Loucy (cell line): ENCODE data around the gene NEO1.

Experiments
- H2AFZ ChIP-seq: fragments of 200-600 bp; sonication (generic); 2 replicates; pipeline ENCODE4 v1.6.0; 2016; ENCODE audit warnings: antibody characterized with exemption, mild to moderate bottlenecking, low read length, moderate library complexity
- H3F3A ChIP-seq: fragments of 200-600 bp; 2 replicates; pipeline ENCODE4 v1.6.0; 2016; ENCODE audit warnings: antibody characterized with exemption, low read depth, mild to moderate bottlenecking
- H3K27me3 ChIP-seq: fragments of 200-600 bp; sonication (generic); 2 replicates; pipeline ENCODE4 v1.6.1; 2014; ENCODE audit warnings: low read length, mild to moderate bottlenecking; ENCODE audit not compliant: insufficient read depth, poor library complexity, severe bottlenecking
- H3K36me3 ChIP-seq: fragments of 200-600 bp; sonication (generic); 2 replicates; pipeline ENCODE4 v1.6.1; 2016; ENCODE audit warnings: low read length; ENCODE audit not compliant: insufficient read depth
- H3K4me1 ChIP-seq: fragments of 200-600 bp; sonication (generic); 2 replicates; pipeline ENCODE4 v1.5.1; 2014; ENCODE audit warnings: low read length, mild to moderate bottlenecking; ENCODE audit not compliant: insufficient read depth, poor library complexity, severe bottlenecking
- H3K4me2 ChIP-seq: fragments of 200-600 bp; sonication (generic); 2 replicates; pipeline ENCODE4 v1.6.0; 2014; ENCODE audit warnings: antibody characterized with exemption, low read length, low read depth, mild to moderate bottlenecking; ENCODE audit not compliant: poor library complexity, severe bottlenecking
- H3K4me3 ChIP-seq: fragments of 200-600 bp; sonication (generic); 2 replicates; pipeline ENCODE4 v1.5.1; 2014; ENCODE audit warnings: low read length, mild to moderate bottlenecking, mixed read lengths; ENCODE audit not compliant: poor library complexity, severe bottlenecking
- H3K79me2 ChIP-seq: fragments of 200-600 bp; sonication (generic); 2 replicates; pipeline ENCODE4 v1.6.1; 2014; ENCODE audit warnings: low read length; ENCODE audit not compliant: insufficient read depth
- H3K9ac ChIP-seq: fragments of 200-600 bp; sonication (generic); 2 replicates; pipeline ENCODE4 v1.6.0; 2014; ENCODE audit warnings: mild to moderate bottlenecking, low read depth, low read length, moderate library complexity; ENCODE audit not compliant: poor library complexity, severe bottlenecking
- H3K9me2 ChIP-seq: fragments of 200-600 bp; sonication (generic); replicated peaks from 2 replicates; pipeline ENCODE4 v1.6.1; 2016; ENCODE audit warnings: low read depth, low read length, mixed read lengths
- H3K9me3 ChIP-seq: fragments of 200-600 bp; sonication (generic); 2 replicates; pipeline ENCODE4 v1.6.1; 2014; ENCODE audit warnings: mild to moderate bottlenecking, antibody characterized with exemption, low read length, low read depth; ENCODE audit not compliant: insufficient read depth
- H4K20me1 ChIP-seq: fragments of 200-600 bp; sonication (generic); 2 replicates; pipeline ENCODE4 v1.6.0; 2014; ENCODE audit warnings: antibody characterized with exemption, low read length, mild to moderate bottlenecking; ENCODE audit not compliant: insufficient read depth, poor library complexity, severe bottlenecking
- CTCF ChIP-seq: fragments of 200-600 bp; sonication (generic); conservative IDR thresholded peaks from 2 replicates; pipeline ENCODE4 v1.5.1; 2014; ENCODE audit warnings: mild to moderate bottlenecking, antibody characterized with exemption, low read length
- EZH2phosphoT487 ChIP-seq: fragments of 200-600 bp; IDR thresholded peaks from 2 replicates; pipeline ENCODE4 v1.6.1; 2018; ENCODE audit warnings: antibody characterized with exemption, mild to moderate bottlenecking, moderate library complexity, borderline replicate concordance

NEO1 gene

GRCh38 chr15:73087098-73087497 is 34.8 kb downstream of the NEO1 start:
- no peaks in the 10 kb centered on the region for H3K4me1 ChIP-seq
- TF ChIP-seq EZH2phosphoT487 (0 out of 2 replicates have a peak, but pooled peaks have one; percentile 37), CTCF (no peak)
- no peaks in the 10 kb centered on the region for H4K20me1 ChIP-seq

GRCh38 chr15:73105064-73105463 is 52.8 kb downstream of the NEO1 start:
- no peaks in the 10 kb centered on the region for H4K20me1 ChIP-seq
- no peaks in the 10 kb centered on the region for H3K27me3 ChIP-seq
- H3K36me3 ChIP-seq = no peaks in the 10 kb centered on the region
- H3K4me3 ChIP-seq = no peak overlapping the region
- no peaks in the 10 kb centered on the region for H3F3A ChIP-seq
- no peak for TF ChIP-seq EZH2phosphoT487
- no peak for TF ChIP-seq CTCF
- no peak overlapping the region for H2AFZ ChIP-seq
- no peaks in the 10 kb centered on the region for H3K9me2 ChIP-seq
- no peaks in the 10 kb centered on the region for H3K4me1 ChIP-seq
- H3K79me2 ChIP-seq = no peaks in the 10 kb centered on the region
- H3K9ac ChIP-seq = no peak overlapping the region
- H3K9me3 ChIP-seq = no peaks in the 10 kb centered on the region
- no peak overlapping the region for H3K4me2 ChIP-seq

More at GRCh38 chr15:73087098-73087497, 34.8 kb downstream of the NEO1 start:
- Histone ChIP-seq H3K4me2 (no peak overlapping the region), H3K9me3 (no peaks in the 10 kb centered on the region), H3K9me2 (no peaks in the 10 kb centered on the region), H3K9ac (no peak overlapping the region), H3F3A (no peaks in the 10 kb centered on the region), H2AFZ (no peak overlapping the region), H3K27me3 (peaks cover 38% of the 10 kb centered on the region), H3K36me3 (no peaks in the 10 kb centered on the region), H3K79me2 (no peaks in the 10 kb centered on the region), H3K4me3 (no peak overlapping the region)

GRCh38 chr15:73108676-73109075 is 56.4 kb downstream of the NEO1 start:
- no peaks in the 10 kb centered on the region for H3K9me3 ChIP-seq
- H3K9ac ChIP-seq = no peak overlapping the region
- no peaks in the 10 kb centered on the region for H3K79me2 ChIP-seq
- TF ChIP-seq CTCF (no peak), EZH2phosphoT487 (no peak)
- H3K9me2 ChIP-seq = no peaks in the 10 kb centered on the region
- H3K36me3 ChIP-seq = no peaks in the 10 kb centered on the region
- H2AFZ ChIP-seq = no peak overlapping the region
- H3K4me2 ChIP-seq = no peak overlapping the region
- no peaks in the 10 kb centered on the region for H4K20me1 ChIP-seq
- no peaks in the 10 kb centered on the region for H3K4me1 ChIP-seq
- no peaks in the 10 kb centered on the region for H3F3A ChIP-seq
- no peak overlapping the region for H3K4me3 ChIP-seq
- no peaks in the 10 kb centered on the region for H3K27me3 ChIP-seq
